Calu3 (cell line): Measurements from ENCODE around the gene MS4A10. TPM values are rescaled to one million over a fixed set of nuclear protein-coding genes. Genes with fewer than 3 reads are reported as not detected.

Source experiments
- BruUV-seq: library from RNA; stranded (reverse); fragments of 400-500 nt; replicated peaks from 2 replicates; lab custom pipeline; 2021; lab: Mats Ljungman, UMichigan
- CTCF ChIA-PET: fragments of 300-600 bp; sonication (Branson Sonifier 250); formaldehyde crosslinking; loops from one replicate; lab custom pipeline; 2022; ENCODE audit warnings: antibody characterized with exemption; lab: Charles Lee
- DNase-seq: peaks from one replicate; pipeline ENCODE4 v3.0.0; 2022
- H3K27ac Mint-ChIP-seq: one replicate; pipeline ENCODE4 v1.8.0; 2022; ENCODE audit warnings: mixed read lengths; ENCODE audit not compliant: unreplicated experiment
- H3K27me3 Mint-ChIP-seq: one replicate; pipeline ENCODE4 v1.8.0; 2022; ENCODE audit warnings: mixed read lengths; ENCODE audit not compliant: unreplicated experiment
- H3K36me3 Mint-ChIP-seq: one replicate; pipeline ENCODE4 v1.8.0; 2022; ENCODE audit warnings: mild to moderate bottlenecking, moderate library complexity, mixed read lengths; ENCODE audit not compliant: insufficient read depth, unreplicated experiment
- H3K4me1 Mint-ChIP-seq: one replicate; pipeline ENCODE4 v1.8.0; 2022; ENCODE audit warnings: mild to moderate bottlenecking, low read depth, mixed read lengths; ENCODE audit not compliant: unreplicated experiment
- H3K4me3 Mint-ChIP-seq: one replicate; pipeline ENCODE4 v1.8.0; 2022; ENCODE audit warnings: mild to moderate bottlenecking, low read depth, moderate library complexity, mixed read lengths; ENCODE audit not compliant: unreplicated experiment
- H3K9me3 Mint-ChIP-seq: one replicate; pipeline ENCODE4 v1.8.0; 2022; ENCODE audit warnings: low read depth, mixed read lengths; ENCODE audit not compliant: unreplicated experiment
- intact Hi-C: fragments of 100-400 bp; cut with micrococcal nuclease; formaldehyde crosslinking; loops from one replicate; pipeline ENCODE4 v1.10.0; 2022; ENCODE audit not compliant: unreplicated experiment
- total RNA-seq: library from RNA; stranded (reverse); gene quantifications from 2 replicates; pipeline ENCODE4 v1.2.3, GENCODE V29; 2022
- TF ChIP-seq, protein P1 (sequence below): fragments of 200-600 bp; IDR thresholded peaks from one replicate; pipeline ENCODE4 v1.8.0; 2022; ENCODE audit warnings: antibody characterized with exemption; ENCODE audit not compliant: unreplicated experiment

MS4A10 gene
- total RNA-seq, 1 experiment from 2014 or later, result not detected

DNA sequence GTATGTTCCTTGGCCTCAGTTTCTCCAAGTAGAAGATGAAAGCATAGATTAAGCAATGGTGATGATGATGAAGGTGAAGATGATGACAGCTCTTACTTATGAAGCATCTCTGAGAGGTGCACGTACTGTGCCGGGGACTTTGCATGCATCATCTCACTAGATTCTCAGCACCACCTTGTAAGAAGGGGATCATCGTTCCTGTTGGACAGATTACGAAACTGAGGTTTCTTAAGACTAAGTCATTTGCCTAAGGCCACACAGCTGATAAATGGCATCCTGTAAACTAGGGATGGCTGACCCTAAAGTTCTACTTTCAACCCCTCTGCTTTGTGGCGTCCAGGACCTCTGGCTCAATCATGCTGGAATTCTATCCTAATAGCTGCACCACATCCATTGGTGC, 19.8 kb upstream of the MS4A10 start:
- TF ChIP-seq, protein P1, sequence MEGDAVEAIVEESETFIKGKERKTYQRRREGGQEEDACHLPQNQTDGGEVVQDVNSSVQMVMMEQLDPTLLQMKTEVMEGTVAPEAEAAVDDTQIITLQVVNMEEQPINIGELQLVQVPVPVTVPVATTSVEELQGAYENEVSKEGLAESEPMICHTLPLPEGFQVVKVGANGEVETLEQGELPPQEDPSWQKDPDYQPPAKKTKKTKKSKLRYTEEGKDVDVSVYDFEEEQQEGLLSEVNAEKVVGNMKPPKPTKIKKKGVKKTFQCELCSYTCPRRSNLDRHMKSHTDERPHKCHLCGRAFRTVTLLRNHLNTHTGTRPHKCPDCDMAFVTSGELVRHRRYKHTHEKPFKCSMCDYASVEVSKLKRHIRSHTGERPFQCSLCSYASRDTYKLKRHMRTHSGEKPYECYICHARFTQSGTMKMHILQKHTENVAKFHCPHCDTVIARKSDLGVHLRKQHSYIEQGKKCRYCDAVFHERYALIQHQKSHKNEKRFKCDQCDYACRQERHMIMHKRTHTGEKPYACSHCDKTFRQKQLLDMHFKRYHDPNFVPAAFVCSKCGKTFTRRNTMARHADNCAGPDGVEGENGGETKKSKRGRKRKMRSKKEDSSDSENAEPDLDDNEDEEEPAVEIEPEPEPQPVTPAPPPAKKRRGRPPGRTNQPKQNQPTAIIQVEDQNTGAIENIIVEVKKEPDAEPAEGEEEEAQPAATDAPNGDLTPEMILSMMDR, result no peak
- CTCF ChIA-PET, result interaction anchor here (0.6 kb wide), 1 partner anchor 10 kb away, joined by 3 read pairs; no protein-coding TSS in a partner anchor
- no peaks in the 10 kb centered on the region for H3K9me3 Mint-ChIP-seq
- DNase-seq, result no peak
- H3K27ac Mint-ChIP-seq, result no peak overlapping the region
- peaks cover 4% of the 10 kb centered on the region for H3K36me3 Mint-ChIP-seq
- intact Hi-C loops, result no loop called here
- BruUV-seq, result no TSS peak
- no peaks in the 10 kb centered on the region for H3K4me1 Mint-ChIP-seq
- H3K27me3 Mint-ChIP-seq, result peaks cover 68% of the 10 kb centered on the region
- no peak overlapping the region for H3K4me3 Mint-ChIP-seq

DNA sequence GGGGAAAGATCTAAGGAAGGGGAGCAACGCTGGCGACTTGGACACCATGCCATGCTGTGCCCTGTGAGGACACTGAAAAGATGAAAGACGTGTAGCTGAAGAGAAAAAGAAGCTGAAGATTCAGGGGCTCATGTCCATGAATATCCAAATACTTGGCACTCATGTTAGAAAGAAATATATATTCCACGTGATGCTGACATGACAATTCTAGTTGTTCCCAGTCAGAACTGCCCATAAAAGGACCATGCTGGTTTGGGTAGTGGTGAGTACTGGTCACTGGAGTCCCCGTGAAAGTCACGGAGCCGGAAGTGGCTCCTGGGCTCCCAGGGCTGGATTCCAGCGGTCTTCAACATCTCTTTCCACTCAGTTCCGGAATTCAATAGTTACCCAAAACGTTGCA, 18.6 kb upstream of the MS4A10 start:
- CTCF ChIA-PET, result no interaction called here
- intact Hi-C loops, result no loop called here
- Mint-ChIP-seq H3K9me3 (no peaks in the 10 kb centered on the region), H3K4me1 (no peaks in the 10 kb centered on the region), H3K27me3 (peaks cover 64% of the 10 kb centered on the region), H3K27ac (no peak overlapping the region), H3K36me3 (peaks cover 4% of the 10 kb centered on the region), H3K4me3 (no peak overlapping the region)
- TF ChIP-seq, protein P1, result no peak
- DNase-seq, result no peak
- BruUV-seq, result no TSS peak

- CTCF ChIA-PET, result no interaction called here
- no peaks in the 10 kb centered on the region for H3K4me1 Mint-ChIP-seq
- H3K27ac Mint-ChIP-seq, result no peak overlapping the region
- no peak for DNase-seq
- TF ChIP-seq, protein P1, result no peak
- BruUV-seq, result no TSS peak
- intact Hi-C loops, result no loop called here
- peaks cover 69% of the 10 kb centered on the region for H3K27me3 Mint-ChIP-seq
- H3K36me3 Mint-ChIP-seq, result peaks cover 4% of the 10 kb centered on the region
- H3K4me3 Mint-ChIP-seq, result no peak overlapping the region
- no peaks in the 10 kb centered on the region for H3K9me3 Mint-ChIP-seq
Measured at GRCh38 chr11:60767388-60767811, 17.7 kb upstream of the MS4A10 start.

GRCh38 chr11:60768202-60768601, 16.9 kb upstream of the MS4A10 start:
- Mint-ChIP-seq H3K9me3 (no peaks in the 10 kb centered on the region), H3K27ac (no peak overlapping the region), H3K36me3 (peaks cover 4% of the 10 kb centered on the region), H3K4me1 (no peaks in the 10 kb centered on the region), H3K4me3 (no peak overlapping the region), H3K27me3 (peaks cover 77% of the 10 kb centered on the region)
- BruUV-seq, result no TSS peak
- TF ChIP-seq, protein P1, result no peak
- CTCF ChIA-PET, result no interaction called here
- no peak for DNase-seq
- intact Hi-C loops, result no loop called here
